GM18520 (cell line): ENCODE results near the gene ABCD3.
A peak's percentile ranks its signal among the peaks of the same experiment; 100 is the strongest.
"Not testable (repeated sequence)": the region's sequence is repeated elsewhere in the genome, so short reads cannot be mapped to it uniquely, and the experiment has no call there.

Source experiments
- ATAC-seq: cut with Tn5 transposase; IDR thresholded peaks from one replicate; pipeline ENCODE4 v1.9.1; 2021; ENCODE audit not compliant: unreplicated experiment

Gene ABCD3

DNA sequence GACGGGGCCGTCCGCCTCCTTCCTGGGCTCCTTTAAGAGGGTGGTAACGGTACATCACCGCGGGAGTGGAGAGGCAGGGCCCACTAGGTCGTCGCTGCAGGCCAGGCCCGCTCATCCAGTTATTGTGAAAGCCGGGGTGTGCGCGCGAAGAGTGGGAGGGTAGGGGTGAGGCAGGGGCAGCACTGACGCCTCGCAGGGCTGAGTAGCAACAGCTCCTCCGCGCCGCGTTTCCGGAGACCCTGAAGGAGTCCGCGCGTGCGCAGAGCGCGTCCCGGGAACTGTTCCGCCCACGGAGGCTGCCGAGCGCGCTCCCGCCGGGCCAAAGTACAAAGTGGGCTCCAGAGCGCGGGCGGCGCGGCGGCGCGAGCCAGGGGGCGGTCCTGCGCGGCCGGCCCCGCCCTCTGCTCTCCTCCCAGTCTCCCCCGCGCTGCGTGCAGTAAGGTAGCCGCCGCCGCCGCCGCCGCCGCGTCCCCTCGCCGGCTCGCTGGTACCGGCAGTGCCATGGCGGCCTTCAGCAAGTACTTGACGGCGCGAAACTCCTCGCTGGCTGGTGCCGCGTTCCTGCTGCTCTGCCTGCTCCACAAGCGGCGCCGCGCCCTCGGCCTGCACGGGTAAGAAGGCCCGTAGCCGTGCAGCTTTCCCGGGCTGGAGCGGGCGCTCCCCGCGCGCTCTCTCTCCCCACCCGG lies at the start of gene ABCD3:
Gene ABCD3, plus strand, starts transcription at position 412 of the 686 bp plus-strand sequence. Its CDS starts 90 bp downstream, at position 502.
- ATAC-seq, result peak; percentile 94

DNA sequence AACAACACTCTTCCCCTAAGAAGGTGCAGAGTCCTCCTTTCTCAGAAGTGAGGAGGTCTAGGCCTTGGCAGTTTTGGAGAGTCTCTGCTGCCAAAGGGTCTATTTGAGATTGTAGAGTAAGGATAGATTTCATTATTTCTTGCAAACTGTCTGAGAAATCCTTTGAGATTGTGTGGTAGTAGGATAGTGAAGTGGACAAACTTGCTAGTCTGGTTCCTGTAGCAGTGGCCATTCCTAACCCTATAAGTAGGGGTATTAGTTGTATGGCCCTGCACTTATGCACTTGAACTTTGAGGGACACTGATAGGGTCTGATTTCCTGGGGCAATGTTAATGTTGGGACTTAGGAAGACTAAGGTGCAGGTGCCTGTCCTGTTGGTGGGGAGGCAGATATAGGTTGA lies 45.4 kb upstream of the ABCD3 start:
- ATAC-seq, result not testable (repeated sequence)

DNA sequence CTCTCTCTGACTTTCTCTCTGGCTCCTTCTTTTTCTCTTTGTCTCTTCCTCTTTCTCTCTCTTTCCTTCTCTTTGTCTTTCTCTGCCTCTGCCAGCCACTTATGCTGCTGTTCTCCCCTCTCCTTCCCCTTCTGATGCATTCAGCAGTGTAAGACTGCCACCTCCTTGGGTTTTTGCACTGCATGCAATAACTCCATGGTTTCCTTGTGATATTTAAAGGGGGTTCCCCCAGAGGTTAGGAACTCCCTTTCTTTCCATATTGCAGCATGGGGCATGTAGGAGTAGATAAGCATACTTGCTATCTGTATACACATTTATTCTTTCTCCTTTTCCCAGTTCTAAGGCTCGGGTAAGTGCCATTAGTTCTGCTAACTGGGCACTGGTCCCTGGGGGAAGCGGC lies 44.9 kb upstream of the ABCD3 start:
- ATAC-seq, result not testable (repeated sequence)

DNA sequence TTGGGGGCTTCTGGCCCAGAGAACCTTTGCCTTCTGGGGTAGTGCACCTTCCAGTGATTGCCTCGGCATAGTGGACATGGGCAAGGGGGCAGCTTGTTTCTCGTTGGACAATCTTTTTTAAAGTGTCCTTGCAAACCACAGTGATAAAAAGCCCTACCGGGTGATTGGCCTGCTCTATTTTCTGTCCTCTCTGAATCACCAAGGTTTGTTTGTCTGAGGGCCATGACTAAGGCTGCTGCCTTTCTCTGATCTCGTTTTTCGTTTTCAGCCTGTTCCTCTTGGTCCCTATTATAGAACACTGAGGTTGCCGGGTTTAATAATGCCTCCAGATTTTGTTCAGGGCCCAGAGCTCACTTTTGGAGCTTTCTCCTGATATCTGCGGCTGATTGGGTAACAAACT lies 42.5 kb upstream of the ABCD3 start:
- not testable (repeated sequence) for ATAC-seq

DNA sequence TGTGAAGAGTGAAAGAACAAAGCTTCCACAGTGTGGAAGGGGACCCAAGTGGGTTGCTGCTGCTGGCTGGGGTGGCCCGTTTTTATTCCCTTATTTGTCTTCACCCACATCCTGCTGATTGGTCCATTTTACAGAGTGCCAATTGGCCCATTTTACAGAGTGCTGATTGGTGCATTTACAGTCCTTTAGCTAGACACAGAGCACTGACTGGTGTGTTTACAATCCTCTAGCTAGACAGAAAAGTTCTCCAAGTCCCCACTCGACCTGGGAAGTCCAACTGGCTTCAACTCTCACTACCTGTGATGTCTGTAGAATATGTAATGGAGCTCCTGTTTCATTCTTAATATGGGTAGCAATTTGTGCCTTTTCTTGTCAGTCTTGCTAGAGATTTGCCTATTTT lies 39.7 kb upstream of the ABCD3 start:
- not testable (repeated sequence) for ATAC-seq

DNA sequence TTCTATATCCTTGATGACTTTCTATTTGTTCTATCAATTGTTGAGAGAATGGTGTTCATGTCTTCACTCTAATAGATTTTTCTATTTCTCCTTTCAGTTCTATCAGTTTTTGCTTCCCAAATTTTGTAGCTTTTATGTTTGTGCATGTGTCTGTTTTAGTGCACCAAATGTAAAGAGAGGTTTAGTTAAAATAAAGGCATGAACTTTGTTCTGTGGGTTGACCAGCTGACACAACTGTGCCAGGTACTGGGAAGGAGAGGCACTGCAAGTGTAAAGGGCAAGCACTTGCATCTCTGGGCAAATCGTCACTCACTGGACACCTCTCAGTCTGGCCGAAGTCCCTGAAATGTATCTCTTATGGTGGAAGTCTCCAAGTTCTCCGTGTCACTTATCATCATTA lies 38.6 kb upstream of the ABCD3 start:
- ATAC-seq, result no peak

DNA sequence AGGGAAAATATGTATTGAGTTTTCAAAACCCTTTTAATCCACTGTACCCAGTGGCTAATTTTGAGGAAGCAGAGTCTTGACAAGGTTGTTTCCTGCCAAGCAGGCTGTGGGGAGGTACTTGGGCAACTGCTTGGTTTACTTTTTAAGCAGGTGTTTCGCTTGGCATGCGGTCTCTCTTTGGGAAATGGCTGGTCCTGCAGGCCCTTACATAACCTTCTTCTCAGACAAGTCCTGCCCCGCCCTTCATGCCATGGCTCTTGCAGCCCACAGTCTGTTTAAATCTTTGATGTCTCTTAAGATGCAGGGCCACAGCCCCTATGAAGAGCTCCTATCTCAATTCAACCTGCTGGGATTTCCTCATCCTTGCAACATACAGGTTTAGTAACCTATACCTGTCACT lies 36.0 kb upstream of the ABCD3 start:
- no peak for ATAC-seq

DNA sequence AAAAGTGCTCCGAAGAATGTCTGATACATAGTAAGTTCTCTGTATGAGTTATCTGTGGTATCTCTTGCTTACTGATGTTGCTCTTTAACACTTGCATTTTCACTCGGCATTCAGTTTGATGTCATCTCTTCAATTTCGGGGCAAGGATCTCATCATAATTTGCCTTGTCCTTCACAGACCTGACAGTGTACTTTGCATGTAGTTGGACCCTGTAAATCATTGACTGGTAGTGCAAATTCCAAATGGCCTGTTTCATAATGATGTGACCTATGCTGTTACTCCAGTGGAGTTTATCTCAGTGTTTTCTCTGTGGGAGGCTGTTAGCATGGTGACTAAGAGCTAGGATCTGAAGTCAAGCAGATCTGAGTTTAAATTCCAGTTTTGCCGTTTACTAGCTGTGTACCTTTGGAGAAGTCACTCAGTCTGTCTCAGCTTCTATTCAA lies 34.2 kb upstream of the ABCD3 start:
- ATAC-seq, result peak; percentile 89

DNA sequence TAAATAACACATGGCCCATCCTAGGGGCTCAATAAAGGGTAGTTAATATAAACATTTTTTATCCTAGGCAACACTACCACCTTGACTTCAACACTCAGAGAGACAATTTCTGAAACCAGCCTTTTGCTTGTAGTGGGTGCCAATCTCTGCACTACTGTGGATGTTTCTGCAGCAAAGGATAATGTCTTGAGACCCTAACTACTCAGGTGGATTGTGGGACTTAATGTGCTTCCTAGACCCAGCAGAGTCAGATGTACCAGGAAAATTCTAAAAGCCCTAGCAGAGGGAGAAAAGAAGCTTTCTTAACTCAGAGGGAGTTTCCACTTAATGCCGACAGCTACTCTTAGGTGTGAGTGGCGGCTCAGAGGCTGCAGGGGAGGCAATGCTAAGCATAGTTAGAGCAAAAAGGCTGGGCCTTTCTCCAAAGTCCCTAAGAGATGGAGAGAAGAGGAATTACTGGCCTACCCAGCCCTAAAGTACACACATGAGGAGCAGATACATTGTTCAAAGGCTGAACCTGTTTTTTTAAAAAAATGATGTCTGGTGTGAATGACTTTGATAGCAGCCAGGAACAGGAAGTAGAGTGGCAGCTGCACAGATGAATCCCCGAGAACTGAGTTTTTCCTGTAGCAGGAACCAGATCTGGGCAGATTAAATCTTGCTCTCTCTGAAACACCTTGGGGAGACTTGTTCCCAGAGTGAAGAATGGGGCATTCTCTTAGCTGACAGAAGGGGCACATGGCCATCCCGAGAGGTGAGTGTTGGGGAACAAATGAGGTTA lies 33.5 kb upstream of the ABCD3 start:
- no peak for ATAC-seq

DNA sequence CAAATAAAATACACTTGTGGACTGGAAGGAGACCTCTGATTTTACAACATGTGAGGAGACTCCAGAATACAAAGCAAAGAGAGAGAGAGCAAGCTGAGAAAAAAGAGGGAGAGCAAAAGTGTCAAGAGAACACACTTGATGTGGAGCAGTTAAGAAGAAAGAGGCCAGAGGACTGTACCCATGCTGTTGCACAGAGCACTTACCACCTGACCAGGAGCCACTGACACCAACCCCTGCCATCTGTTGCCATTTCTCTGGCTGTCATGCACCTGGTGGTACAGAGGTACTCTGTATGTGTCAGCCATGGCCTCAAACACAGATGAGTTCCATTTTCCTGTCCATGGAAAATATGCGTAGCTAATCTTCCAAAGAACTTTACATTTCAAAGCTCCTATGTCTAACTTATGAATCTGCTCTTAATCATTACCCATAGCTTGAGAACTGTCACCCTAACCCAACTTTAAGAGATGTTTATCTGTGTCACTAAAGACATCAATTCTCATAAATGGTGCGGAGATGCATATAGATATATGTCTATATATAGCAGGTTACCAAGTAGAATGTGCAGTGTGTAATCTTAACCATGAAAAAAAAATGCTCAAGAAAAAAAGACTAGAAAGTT lies 32.8 kb upstream of the ABCD3 start:
- no peak for ATAC-seq

DNA sequence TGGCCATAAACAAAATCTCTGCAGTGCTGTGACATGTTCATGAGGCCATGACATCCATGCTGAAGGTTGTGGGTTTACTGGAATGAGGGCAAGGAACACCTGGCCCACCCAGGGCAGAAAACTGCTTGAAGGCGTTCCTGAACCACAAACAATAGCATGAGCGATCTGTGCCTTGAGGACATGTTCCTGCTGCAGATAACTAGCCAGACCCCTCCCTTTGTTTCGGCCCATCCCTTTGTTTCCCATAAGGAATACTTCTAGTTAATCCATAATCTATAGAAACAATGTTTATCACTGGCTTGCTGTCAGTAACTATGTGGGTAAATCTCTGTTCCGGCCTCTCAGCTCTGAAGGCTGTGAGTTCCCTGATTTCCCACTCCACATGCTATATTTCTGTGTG lies 28.9 kb upstream of the ABCD3 start:
- no peak for ATAC-seq

DNA sequence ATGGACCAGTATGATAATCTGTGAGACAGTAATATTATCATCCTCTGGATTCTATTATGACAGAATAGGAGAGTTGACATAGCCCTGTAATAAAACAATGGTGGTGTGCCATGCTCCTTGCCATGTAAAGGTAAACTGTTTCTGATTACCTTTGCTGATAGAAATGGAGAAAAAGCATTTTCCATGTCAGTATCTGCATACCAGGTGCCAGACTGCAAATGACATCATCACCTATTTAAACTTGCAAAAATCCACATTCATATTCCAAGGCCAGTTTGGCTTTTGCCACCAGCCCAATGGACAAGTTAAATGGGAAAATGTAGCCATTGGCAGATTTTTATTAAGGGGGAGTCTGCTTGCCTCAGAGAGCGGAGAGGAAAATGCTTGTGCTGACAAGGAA lies 23.9 kb upstream of the ABCD3 start:
- no peak for ATAC-seq

DNA sequence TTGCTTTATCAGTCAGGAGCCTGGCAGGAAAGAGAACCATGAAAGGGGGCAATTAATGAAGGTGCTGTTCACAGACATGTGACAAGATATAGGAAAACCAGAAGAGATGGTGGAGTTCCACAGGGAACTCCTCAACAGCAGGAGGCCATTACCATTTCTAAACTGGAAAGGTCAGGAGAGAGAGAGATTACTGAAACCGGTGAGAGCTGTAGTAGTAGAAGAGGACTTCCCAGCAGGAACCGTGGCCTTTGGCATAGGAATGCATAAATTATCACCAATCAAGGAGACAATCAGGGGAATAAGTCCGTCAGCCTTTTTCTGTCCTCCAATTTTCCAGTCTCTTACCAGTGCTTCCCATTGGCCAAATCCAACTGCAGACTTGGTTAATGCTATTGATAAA lies 23.0 kb upstream of the ABCD3 start:
- ATAC-seq, result no peak

DNA sequence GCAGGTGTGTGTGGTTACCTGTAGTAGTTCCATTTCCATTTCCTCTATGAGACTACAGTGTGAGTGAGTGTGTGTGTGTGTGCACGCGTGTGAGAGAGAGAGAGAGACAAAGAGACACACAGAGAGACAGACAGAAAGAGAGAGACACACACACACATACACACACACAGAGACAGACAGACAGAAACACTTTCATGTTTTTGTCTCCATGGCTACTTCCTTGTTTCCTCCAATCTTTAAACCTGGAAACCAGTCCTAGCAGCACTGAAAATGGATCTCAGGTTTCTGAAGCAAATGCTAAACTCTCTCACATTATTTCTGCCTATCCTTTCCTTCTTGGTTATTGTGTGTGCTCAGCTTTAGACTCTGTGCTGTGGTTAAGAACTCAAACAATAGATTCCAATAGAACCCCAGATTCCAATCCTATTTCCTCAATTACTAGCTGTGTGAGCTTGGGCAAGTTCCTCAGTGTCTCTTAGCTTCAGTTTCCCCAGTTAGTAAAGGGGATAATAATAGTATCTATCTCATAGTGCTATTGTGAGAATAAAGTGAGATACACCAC lies 22.4 kb upstream of the ABCD3 start:
- ATAC-seq, result no peak

DNA sequence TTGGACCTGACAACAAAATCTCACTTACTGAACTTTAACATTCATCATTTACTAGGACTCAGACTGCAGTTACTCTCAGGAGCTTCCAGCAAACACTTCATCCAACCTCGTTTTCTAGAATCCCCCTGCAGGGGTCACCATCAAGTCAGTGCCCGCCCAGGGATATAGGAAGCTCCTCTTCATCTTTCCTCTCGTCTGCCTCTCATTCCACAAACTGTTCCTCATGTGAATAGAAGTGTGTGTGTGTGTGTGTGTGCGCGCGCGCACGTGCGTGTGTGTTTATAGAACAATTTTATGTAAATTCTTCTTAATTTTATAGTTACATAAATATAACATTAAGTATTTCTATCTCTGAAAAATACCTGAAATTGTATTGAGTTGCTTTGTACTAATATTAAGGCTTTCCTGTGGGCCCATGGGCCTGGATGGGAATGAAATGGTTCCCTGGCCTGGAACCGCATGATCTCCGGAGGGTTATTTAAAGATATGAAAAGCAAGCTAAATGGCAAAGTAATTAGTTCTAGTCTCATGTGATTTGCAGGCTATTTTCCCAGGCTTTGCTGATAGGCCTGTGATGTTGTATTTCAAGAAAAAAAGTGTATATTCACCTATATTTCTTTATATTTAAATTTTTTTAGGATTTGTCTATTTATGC lies 21.7 kb upstream of the ABCD3 start:
- ATAC-seq, result no peak

DNA sequence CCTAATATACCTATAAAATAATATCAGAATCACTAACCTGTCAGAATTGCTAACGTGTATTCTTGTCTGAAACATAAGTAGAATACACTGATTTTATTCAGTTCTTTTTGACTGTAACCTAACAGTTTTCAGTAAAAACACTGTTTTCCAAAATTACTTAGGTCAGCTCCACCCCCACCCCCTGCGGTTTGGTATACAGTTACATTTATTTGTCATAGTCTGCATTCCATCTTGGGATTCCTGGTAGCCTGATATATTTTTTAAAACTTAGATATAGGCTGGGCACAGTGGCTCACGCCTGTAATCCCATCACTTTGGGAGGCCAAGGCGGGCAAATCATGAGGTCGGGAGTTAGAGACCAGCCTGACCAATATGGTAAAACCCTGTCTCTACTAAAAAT lies 19.8 kb upstream of the ABCD3 start:
- ATAC-seq, result no peak

DNA sequence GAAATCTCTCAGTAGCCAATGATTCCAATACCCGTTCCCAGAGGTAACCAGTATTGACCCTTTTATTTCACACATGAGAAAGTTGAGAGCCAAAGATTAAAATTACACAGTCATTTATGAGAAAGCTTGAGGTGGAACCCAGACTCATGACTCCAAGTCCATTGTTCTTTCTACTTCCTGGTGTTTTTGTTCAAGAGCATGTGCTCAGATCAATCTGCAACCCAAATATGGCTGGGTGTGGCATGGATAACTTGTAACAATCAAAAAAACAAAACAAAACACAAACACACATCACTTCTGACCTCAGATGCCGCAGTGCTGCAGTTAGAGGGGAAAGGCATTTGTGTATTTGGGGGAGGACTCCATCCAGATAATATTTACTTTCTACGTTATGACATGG lies 18.7 kb upstream of the ABCD3 start:
- ATAC-seq, result no peak

DNA sequence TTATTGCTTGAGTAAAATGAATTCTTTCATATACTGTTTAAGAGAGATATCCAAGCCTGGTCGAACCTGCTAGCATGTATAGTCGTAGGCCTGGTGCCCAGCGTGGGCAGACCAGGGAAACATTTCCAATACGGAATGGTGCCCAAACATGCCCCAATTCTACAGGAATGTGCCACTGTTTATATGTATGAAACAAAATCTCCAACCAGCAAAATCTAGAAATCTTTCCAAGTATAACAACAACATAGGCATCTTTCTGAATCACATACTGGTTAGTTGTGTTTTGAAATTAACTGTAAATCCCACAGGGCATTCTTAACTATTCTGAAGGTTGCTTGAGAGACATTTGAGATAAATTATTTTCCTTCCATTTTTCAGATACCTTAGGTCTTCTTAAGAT lies 17.0 kb upstream of the ABCD3 start:
- ATAC-seq, result no peak

DNA sequence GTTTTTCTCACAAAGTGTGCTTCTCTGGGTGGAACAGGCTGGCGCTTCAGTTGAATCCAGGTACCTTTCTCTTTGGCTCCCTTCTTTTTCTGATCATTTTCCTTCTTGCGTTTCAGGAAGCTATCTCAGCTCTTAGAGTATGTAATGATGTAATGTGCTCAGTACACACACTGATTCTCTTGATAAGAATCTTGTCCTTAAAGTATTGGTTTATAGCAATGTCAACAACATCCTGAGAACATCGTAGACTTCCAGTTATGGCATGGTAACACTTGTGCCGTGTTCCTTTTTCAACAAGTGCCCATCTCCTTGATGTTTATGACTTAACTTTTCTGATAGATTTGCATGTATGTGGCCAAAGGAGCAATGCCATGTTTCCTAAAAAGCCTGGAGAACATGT lies 11.7 kb upstream of the ABCD3 start:
- no peak for ATAC-seq

DNA sequence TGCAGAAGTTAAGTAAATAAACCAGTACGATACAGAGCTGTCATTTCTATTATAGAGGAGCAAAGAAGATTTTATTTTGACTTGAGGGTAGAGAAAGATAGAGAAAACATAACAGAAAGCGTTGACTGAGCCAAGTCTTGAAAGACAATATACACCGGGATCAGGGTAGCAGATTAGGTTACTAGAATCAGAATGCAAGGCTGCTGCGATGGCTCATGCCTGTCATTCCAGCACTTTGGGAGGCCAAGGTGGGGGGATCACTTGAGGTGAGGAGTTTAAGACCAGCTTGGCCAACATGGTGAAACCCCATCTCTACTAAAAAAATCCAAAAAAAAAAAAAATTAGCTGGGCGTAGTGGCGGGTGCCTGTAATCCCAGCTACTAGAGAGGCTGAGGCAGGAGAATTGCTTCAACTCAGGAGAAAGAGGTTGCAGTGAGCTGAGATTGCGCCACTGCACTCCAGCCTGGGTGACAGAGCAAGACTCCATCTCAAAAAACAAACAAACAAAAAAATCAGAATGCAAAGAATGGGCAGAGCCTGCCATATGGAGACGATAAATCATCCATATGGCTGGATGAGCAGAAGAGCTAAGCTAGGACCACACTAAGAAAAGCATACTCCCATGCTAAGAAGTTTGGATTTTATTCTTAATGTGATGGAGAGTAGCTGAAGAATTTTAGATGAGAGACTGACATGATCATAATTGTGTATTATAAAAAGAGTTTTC lies 9.9 kb upstream of the ABCD3 start:
- no peak for ATAC-seq

DNA sequence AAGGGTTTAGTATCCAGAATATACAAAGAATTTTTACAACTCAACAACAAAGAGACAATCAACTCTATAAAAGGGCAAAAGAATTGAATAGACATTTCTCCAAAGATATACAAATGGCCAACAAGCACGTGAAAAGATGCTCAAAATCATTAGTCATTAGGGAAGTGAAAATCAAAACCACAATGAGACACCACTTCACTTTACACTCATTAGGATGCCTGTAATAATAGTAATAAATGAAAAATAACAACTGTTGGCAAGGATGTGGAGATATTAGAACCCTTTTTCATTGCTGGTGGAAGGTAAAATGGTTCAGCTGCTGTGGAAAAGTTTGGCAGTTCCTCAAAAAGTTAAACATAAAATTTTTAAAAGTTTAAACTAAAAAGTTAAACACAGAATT lies 7.0 kb upstream of the ABCD3 start:
- ATAC-seq, result no peak
